ENCODE data around the gene LRP11. TPM values are rescaled to one million over a fixed set of nuclear protein-coding genes. Genes with fewer than 3 reads are reported as not detected.

The LRP11 gene
- total and polyA plus RNA-seq, 2 donors from 2014 or later, result 22.1 to 34.0 TPM

- TF ChIP-seq, protein P1, sequence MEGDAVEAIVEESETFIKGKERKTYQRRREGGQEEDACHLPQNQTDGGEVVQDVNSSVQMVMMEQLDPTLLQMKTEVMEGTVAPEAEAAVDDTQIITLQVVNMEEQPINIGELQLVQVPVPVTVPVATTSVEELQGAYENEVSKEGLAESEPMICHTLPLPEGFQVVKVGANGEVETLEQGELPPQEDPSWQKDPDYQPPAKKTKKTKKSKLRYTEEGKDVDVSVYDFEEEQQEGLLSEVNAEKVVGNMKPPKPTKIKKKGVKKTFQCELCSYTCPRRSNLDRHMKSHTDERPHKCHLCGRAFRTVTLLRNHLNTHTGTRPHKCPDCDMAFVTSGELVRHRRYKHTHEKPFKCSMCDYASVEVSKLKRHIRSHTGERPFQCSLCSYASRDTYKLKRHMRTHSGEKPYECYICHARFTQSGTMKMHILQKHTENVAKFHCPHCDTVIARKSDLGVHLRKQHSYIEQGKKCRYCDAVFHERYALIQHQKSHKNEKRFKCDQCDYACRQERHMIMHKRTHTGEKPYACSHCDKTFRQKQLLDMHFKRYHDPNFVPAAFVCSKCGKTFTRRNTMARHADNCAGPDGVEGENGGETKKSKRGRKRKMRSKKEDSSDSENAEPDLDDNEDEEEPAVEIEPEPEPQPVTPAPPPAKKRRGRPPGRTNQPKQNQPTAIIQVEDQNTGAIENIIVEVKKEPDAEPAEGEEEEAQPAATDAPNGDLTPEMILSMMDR (IDR thresholded peaks at IDR 0.05; ENCODE audit: borderline replicate concordance, extremely low read depth, insufficient read depth), result no peak
- no peak overlapping the region for H3K27ac ChIP-seq (ENCODE audit: low read depth in 2 of 2, low read length in 2 of 2)
- no peaks in the 10 kb centered on the region for H3K36me3 ChIP-seq (ENCODE audit: control insufficient read depth in 2 of 3, insufficient read depth in 3 of 3, low read length in 3 of 3)
- FAIRE-seq (no peak), DNase-seq (peak in 1 of 5 donors; percentile 61)
- no peak overlapping the region for H3K4me3 ChIP-seq (ENCODE audit: low read length in 3 of 3)
- intact Hi-C loops (cut with DNase I), result no loop called here
- no peak overlapping the region for H3K9ac ChIP-seq (ENCODE audit: low read length in 3 of 3)
- H3K9me3 ChIP-seq (ENCODE audit: control insufficient read depth in 2 of 3, insufficient read depth in 1 of 3, low read length in 3 of 3), result no peaks in the 10 kb centered on the region
- no peaks in the 10 kb centered on the region for H3K27me3 ChIP-seq (ENCODE audit: control insufficient read depth, insufficient read depth, low read length)
- no peaks in the 10 kb centered on the region for H3K4me1 ChIP-seq (ENCODE audit: control insufficient read depth in 2 of 3, insufficient read depth in 2 of 3, low read depth in 1 of 3, low read length in 3 of 3)
Measured at GRCh38 chr6:149884215-149884614, 20.1 kb upstream of the LRP11 start.

DNA sequence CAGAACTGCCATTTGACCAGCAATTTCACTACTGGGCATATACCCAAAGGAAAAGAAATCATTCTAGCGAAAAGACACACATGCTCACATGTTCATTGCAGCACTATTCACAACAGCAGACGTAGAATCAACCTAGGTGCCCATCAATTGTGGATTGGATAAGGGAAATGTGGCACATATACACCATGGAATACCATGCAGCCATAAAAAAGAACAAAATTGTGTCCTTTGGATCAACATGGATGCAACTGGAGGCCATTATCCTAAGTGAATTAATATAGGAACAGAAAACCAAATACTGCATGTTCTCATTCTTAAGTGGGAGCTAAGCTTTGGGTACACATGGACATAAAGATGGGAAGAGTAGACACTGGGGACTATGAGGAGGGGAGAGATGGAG, 17.7 kb upstream of the LRP11 start:
- intact Hi-C loops (cut with DNase I), result no loop called here
- Histone ChIP-seq H3K9ac (ENCODE audit: low read length in 3 of 3) (no peak overlapping the region), H3K4me3 (ENCODE audit: low read length in 3 of 3) (no peak overlapping the region), H3K36me3 (ENCODE audit: control insufficient read depth in 2 of 3, insufficient read depth in 3 of 3, low read length in 3 of 3) (no peaks in the 10 kb centered on the region), H3K4me1 (ENCODE audit: control insufficient read depth in 2 of 3, insufficient read depth in 2 of 3, low read depth in 1 of 3, low read length in 3 of 3) (no peaks in the 10 kb centered on the region), H3K27me3 (ENCODE audit: control insufficient read depth, insufficient read depth, low read length) (no peaks in the 10 kb centered on the region), H3K27ac (ENCODE audit: low read depth in 2 of 2, low read length in 2 of 2) (no peak overlapping the region), H3K9me3 (ENCODE audit: control insufficient read depth in 2 of 3, insufficient read depth in 1 of 3, low read length in 3 of 3) (no peaks in the 10 kb centered on the region)
- TF ChIP-seq, protein P1 (IDR thresholded peaks at IDR 0.05; ENCODE audit: borderline replicate concordance, extremely low read depth, insufficient read depth), result no peak
- FAIRE-seq (no peak), DNase-seq (no peak)

DNA sequence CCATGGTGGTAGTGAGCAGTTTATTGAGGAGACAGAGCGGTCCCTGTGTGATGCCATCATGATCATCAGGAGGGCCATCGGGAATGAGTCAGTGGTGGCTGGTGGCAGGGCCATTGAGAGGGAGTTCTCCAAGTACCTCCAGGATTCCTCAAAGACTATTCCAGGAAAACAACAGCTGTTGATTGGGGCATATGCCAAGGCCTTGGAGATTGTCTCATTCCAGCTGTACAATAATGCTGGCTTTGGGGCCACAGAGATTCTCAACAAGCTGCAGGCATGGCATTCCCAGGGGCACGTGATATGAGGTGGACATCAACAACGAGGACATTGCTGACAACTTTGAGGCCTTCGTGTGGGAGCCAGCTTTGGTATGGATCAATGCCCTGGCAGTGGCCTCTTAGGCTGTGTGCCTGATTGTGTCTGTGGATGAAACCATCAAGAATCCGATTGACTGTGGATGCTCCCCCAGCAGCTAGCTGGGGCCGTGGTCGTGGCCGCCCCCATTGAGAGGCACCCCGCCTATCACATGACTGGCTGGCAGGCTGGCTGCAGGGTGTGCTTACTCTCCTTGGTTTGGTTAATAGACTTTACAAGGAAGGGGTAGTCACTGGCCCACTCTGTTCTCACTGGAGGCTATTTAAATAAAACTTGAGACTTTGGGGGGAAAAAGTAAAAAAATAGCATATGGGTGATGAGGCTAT, 17.1 kb upstream of the LRP11 start:
- Histone ChIP-seq H3K4me1 (ENCODE audit: control insufficient read depth in 2 of 3, insufficient read depth in 2 of 3, low read depth in 1 of 3, low read length in 3 of 3) (no peaks in the 10 kb centered on the region), H3K27ac (ENCODE audit: low read depth in 2 of 2, low read length in 2 of 2) (no peak overlapping the region), H3K27me3 (ENCODE audit: control insufficient read depth, insufficient read depth, low read length) (no peaks in the 10 kb centered on the region), H3K9me3 (ENCODE audit: control insufficient read depth in 2 of 3, insufficient read depth in 1 of 3, low read length in 3 of 3) (no peaks in the 10 kb centered on the region), H3K36me3 (ENCODE audit: control insufficient read depth in 2 of 3, insufficient read depth in 3 of 3, low read length in 3 of 3) (no peaks in the 10 kb centered on the region), H3K4me3 (ENCODE audit: low read length in 3 of 3) (no peak overlapping the region), H3K9ac (ENCODE audit: low read length in 3 of 3) (no peak overlapping the region)
- intact Hi-C loops (cut with DNase I), result no loop called here
- DNase-seq (no peak), FAIRE-seq (no peak)
- TF ChIP-seq, protein P1 (IDR thresholded peaks at IDR 0.05; ENCODE audit: borderline replicate concordance, extremely low read depth, insufficient read depth), result no peak

- no peak for DNase-seq
- H3K9ac ChIP-seq (ENCODE audit: low read length in 3 of 3), result no peak overlapping the region
- no peaks in the 10 kb centered on the region for H3K27me3 ChIP-seq (ENCODE audit: control insufficient read depth, insufficient read depth, low read length)
- no peak for FAIRE-seq
- H3K9me3 ChIP-seq (ENCODE audit: control insufficient read depth in 2 of 3, insufficient read depth in 1 of 3, low read length in 3 of 3), result no peaks in the 10 kb centered on the region
- H3K27ac ChIP-seq (ENCODE audit: low read depth in 2 of 2, low read length in 2 of 2), result no peak overlapping the region
- H3K4me1 ChIP-seq (ENCODE audit: control insufficient read depth in 2 of 3, insufficient read depth in 2 of 3, low read depth in 1 of 3, low read length in 3 of 3), result no peaks in the 10 kb centered on the region
- TF ChIP-seq, protein P1 (IDR thresholded peaks at IDR 0.05; ENCODE audit: borderline replicate concordance, extremely low read depth, insufficient read depth), result no peak
- no peaks in the 10 kb centered on the region for H3K36me3 ChIP-seq (ENCODE audit: control insufficient read depth in 2 of 3, insufficient read depth in 3 of 3, low read length in 3 of 3)
- intact Hi-C loops (cut with DNase I), result no loop called here
- no peak overlapping the region for H3K4me3 ChIP-seq (ENCODE audit: low read length in 3 of 3)
Measured at GRCh38 chr6:149877659-149878058, 13.5 kb upstream of the LRP11 start.

All from kidney (tissue), 14 donors.